ENCODE results near the gene LHX1.

Gene LHX1

DNA sequence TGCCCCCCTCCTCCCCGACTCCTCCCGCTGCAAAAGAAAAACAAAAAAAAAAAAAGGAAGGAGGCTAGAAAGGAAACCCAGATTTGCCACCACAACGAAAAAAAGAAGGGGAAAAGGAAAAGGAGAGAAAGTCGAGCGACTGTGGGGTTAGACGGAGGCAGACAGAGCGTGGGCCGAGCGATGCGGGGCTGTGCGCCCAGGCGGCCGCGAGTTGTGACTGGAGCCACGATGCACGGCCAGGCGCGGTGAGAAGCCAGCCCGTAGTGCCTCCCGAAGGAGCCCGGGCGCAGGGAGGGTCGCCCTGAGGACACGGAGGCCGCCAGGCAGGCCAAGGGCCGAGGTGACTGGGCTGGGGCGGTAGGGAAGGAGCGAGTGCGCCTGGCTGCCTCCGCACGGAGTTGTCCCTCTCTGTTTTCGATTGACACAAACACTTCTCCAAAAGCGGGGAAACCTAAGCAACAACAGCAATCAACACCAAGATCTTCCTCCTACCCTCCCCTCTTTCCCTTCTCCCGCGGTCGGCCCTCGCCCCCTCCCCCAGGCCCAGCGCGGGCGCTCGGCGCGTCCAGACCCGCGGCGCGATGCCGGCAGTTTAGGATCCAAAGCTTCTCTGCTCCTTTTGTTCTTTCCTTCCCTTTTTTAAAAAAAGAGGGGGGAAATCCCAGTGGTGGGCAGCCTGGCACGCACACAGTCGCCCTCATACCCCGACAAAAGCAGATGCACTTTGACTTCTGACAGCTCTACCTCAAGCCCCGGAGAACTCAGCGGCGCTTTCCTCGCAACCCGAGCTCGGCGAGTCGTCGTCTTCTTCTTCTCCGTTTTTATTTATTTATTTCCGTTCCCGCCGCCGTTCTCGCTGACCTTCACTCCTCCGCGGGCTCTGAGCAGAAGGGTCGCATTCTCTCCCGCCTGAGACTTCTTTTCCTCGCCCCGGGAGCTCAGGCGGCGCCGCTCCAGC is at the start of gene LHX1:
Gene LHX1 (plus strand): TSS at position 475 of the 958 bp plus-strand sequence. CDS start 723 bp downstream, outside the sequence.
- DNase-seq = no peak

DNA sequence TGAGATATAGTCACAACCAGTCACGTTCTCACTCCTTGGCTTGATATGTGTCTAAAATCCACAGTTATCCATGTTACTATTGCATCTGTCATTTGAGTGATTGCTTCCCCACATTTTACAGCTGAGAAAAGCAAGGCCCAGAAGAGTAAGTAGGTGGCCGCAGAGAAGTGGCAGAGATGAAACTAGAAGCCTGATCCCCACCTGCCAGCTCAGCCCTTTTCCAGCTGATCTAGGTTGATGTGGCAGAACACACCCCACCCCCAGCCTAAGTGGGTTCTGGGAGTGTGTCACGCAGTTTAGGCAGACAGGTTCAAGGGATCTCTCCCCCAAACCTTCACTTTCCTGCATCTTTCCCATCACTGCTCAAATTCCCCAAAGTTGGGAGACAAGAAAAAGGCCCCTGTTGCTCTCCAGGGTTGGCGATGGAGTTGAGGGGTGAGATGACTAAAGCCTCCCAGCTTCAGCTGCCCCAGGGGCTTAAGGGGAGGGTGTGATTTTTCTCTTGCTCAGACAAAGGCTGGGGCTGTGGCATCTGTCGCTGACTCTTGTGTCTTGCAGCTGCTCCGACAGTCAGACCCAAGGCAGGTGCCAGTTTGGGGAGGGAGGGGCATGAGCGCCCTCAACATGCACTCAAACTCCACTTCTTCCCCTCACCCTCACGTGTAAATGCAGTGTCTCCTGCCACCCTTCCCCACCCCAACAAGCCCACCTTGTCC is 48.9 kb upstream of the LHX1 start:
- DNase-seq = no peak

DNA sequence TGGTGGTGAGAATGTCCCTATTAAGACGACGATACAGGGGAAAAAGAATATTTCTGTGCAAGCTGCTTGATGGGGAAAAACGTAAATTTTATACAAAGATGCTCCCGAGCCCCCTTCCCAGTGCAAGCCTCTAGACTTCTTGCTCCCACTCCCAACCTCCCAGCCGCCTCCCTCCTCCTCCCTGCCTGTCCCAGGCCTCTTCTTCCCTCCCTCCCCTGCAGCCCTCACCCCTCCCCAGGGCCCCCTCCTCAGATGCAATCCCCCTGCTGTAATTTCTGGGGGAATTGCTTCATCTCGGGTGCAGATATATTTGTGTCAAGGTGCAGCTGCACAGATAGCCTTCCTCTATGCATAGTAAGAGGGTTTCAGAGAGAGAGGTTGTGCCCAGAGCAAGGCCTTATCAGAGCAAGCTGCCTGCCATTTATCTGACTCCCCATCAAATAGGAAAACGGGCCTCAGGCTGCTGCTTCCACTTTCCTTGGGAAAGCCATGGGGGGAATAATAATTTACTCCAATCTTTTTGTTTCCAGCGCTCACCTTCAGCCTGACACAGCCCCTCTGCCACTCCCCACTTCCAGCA is 47.4 kb upstream of the LHX1 start:
- no peak for DNase-seq

DNA sequence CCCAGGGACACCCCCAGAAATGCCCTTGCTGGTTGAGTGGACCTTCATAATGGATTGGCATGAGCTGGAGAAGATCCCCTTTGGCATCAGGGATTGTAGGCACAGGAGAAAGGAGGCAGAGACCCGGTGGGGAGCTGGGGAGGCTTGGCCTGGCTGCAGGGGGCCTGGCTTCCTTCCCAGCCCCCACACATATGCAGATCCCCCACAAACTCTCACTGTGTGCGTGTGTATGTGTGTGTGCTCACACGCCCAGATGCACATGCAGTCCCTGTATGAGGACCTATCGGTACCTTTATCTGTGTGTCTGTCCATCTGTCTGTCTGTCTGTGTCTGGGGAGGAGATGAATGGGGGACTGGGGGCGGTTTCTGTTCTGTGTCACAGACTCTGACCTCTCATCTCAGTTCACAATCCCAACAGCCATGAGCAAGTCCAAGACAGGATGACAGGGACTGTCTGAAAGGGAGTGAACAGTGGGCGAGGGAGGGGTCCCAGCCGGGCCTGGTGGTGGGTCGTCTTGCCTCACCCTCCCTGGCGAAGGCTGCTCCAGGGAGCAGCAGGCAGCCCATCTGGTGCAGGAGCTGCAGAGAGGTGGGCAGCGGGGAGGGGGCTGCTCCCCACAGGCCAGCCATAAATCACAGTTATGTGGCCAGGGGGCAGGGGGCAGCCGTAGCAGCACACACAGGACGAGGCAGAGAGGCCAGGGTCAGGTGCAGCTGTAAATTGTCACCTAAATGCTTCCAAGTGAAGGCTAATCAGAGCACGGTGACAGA is 46.7 kb upstream of the LHX1 start:
- DNase-seq = no peak

DNA sequence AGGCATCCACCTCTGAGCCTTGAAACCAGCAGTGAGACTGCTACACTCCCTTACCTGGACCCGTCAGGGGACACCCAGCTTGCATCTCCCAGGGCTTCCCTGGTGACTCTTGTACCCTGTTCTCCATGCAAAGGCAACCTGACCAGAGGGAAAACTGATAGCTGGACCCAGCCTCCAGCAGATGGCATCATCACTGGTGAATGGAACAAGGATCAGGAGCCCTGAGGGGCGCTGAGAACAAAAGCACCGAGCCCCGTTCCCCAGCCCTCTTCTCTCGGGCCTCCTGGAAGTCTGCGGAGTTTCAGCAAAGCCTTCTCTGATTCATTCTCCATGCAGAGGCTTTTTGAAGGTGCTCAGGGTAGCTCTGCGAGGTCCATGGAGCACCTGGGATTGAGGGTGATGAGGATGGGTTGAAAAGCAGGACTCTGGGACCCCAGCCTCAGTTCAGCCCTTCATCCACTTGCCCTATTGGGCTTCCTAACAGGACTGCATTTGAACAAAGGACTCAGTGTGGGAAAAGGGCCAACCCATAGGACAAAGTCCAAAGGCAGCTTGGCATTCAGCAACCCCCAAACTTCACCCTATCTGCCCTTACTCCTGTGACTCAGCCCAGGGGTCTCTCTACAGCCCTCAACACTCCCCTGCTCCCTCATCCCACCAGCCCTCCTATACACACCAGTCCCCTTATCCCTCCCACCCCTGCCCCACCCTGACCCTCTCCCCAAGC is 45.0 kb upstream of the LHX1 start:
- DNase-seq = no peak

DNA sequence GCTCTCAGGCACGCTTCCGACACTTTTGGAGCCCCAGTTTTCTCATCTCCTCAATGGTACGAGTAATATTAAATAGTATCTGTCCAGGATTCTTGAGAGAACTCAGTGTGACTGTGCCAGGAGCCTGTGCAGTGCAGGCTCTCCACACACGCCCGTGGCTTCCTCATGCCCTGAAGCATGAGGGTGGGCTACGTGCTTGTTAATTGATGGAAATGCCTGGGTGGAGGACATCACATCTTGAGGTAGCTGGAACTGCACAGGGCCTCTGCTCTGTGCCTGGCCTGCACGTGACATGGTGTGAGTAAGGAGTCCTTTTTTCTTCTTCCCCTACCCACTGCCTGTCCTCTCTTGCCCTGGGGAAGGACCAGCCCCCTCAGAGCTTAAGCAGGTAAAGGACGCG is 43.1 kb upstream of the LHX1 start:
- DNase-seq = no peak

DNA sequence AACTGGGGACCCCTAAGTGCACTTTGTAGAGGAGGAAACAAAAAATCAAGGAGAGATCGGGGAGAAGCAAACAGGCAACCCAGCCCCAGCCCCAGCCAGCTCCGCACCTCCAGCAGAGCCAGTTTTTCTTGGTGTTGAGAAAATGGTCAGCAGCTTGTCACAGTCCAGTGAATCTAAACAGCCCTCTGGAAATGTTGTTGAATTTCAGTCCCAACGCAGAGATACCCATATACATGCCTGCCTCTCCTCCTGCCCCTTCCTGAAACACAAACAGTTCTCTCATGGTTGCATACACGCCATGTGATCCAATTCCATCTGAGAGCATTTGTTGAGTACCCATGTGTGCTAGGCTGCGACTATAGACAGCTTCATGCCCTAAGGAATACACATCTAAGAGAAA is 42.4 kb upstream of the LHX1 start:
- no peak for DNase-seq

DNA sequence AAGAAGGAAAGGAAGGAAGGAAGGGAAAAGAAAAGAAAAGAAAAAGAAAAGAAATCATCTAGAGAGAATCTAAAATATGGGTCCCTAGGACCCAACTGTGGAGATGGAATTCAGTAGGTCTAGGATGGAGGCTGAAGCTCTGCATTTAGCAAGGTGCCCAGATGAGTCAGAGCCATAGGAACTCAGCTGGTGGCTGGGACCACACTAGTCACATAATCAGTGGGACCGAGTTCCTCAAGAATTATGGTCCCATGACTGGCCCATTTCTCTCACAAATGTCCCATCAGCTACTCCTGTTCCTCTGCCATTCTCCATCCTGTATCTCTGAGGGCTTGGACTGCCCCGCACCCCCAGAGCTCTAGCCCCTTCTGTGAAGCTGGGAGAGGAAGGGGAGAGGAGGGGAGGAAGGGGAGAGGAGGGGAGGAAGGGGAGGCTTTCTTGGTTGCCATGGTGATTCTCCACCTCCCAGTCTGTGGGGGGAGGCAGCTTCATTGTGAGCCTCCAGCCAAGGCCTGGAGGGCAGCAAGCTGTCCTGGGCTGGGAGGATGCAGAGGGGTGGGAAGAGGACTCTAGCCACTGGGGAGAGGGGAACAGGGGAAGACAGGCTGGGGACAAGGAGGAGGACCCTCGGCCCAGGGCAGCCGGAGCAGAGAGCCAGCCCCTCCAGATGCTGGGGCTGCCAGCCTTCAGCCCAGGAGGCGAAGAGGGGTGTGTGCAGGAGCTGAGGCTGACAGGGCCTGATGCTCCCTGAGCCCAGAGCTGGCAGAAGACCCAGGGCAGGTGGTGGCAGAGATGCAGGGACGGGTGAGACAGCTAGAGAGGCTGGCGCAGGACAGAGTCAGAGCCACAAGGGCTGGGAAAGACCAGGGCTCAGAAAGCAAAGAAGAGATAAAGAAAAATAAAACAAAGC is 37.8 kb upstream of the LHX1 start:
- no peak for DNase-seq

DNA sequence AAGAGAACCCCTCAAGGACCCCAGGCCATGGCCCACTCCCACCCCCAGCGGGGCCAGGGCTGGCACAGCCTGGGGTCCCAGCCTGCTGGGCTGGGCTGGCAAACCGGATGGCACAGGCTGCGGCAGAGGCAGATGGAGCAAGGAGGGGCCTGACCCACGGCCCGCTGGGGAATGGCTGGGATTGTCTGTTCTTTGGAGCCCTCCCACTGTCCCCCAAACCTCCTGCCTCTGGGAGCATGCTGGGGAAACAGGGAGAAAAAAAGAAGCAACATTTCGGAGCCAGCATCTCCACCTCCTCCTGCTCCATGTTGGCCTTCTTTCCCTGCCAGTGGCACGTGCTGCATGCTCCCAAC is 37.1 kb upstream of the LHX1 start:
- DNase-seq = no peak

DNA sequence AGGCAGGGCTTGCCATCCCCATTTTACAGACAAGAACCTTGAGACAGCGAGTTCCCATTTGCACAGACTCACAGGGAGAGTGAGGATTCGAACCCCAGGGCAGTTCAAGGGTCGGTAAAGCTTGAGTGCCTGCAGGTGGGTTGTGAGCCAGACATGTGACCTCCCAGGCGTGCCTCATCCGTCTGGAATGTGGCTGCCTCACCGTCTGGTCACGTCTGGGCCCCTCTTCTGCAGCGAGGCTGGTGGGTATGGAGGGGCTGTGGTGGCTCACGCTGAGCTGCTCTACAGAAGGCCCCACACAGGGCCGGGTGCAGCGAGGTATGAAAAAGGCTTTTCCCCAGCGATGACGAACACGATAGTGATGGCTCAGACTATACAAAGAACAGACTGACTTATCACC is 35.8 kb upstream of the LHX1 start:
- DNase-seq = no peak

DNA sequence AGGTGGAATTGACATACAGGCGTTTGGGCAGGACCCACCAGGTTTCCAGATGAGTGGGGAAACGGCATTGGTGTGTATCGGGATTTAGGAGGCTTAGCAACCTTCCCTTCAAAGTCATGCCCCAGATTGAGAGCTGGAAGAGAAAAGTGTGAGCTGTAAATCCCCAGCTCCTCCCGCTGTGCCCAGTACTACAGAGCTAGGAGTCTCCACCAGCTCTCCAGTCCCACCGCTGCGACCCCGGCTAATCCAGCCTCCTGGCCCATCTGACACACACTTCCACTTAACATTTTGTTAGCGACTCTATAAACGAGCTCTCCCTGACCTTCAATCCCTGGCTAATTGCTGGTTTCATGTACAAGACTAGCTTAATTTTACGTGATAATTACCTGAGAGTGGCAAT is 29.9 kb upstream of the LHX1 start:
- no peak for DNase-seq

DNA sequence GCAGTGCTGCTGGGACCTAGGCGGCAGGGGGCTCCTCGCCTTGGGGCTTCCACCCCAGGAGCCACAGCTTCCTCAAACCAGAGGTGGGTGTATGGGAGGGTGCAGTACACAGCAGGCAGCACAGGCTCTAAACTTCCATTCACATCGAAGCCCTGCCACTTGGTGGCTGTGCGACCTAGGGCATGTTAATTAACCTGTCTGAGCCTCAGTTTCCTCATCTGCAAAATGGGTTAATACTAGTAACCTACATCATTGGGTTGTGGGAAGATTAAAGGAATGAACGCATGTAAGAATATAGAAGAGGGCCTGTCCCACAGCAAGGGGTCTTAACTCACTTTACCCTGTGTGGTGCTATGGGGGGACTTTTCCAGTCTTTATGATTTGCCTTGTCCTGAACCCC is 26.8 kb upstream of the LHX1 start:
- no peak for DNase-seq

DNA sequence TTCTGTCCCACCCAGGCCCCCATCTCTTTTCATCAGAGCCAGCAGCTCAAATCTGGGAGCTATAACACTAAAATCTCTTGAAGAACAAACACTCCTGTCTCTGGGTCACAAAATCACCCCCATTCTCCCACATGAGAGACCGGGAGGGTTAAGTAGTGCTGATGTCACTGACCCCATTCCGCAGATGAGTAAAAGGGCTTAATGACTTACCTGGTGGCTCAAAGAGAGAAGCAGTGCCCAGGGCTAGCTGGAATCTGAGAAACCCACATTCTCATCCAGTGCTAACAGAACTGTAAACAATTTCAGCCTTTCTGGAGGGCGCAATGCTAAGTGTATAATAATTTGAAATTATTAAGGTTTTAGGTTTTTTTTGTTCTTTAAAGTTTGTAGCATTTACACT is 26.3 kb upstream of the LHX1 start:
- DNase-seq = no peak

DNA sequence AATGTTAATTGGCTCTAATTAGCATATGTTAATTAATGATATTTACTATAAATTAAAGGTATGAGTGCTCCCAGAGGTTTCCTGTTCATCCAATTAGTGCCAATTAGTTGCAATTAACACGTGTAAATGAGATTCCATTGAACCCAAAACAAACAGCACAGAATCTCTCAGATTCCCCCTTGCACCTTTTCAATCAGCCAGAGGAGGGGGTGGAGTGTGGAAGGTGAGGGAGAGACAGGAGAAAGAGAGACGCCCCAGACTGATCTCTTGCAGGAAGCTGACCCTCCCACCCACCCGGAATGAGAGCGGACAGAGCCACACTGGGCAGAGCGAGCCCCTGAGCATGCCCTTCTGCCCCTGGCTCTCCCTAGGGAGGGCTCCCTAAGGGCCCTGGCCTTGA is 24.1 kb upstream of the LHX1 start:
- no peak for DNase-seq

DNA sequence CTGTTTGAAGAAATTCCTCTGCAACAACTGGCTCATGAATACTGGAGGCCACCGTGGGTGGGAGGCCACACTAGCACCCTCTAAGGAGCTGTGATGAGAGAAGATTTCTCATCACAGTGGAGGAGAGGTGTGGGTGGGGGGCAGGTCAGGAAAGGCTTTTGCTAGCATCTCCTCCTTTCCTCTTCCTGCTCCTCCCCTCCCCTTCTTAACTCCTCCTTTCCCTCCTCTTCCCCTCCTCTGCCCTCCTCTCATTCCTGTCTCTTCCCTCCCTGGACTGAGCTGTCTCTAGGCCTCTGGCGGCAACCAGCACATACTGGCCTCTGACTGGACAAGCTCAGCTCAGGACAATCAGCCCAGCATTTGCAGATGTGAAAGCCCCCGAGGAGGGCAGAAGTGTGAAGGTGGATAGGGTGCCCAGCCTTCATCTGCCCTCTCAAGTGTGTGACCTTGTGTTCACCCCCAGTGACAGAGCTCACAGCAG is 19.0 kb upstream of the LHX1 start:
- no peak for DNase-seq

DNA sequence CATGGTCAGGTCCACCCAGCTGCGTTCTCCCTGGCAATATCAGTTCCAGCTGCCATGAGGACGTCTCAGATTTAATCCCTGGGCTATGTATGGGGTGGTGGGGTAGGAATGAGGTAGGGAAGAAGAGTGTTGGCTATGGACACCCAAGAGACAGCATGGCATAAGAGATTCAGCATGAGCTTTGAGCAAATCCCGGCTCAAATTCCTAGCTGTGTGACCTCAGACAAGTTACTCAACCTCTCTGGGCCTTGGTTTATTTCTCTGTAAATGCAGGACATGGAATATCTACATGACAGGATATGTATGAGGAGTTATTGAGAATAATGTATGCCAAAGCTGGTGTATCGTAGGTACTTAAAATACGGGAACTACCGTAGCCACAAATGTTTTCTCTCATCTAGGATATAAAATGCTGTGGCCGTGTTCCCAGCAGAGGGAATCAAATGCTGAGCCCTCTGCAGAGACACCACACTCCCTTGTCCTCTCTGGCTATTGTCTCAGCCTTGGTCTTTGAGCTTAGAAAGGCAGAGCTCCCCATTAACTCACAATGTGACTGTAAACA is 17.8 kb upstream of the LHX1 start:
- DNase-seq = no peak

DNA sequence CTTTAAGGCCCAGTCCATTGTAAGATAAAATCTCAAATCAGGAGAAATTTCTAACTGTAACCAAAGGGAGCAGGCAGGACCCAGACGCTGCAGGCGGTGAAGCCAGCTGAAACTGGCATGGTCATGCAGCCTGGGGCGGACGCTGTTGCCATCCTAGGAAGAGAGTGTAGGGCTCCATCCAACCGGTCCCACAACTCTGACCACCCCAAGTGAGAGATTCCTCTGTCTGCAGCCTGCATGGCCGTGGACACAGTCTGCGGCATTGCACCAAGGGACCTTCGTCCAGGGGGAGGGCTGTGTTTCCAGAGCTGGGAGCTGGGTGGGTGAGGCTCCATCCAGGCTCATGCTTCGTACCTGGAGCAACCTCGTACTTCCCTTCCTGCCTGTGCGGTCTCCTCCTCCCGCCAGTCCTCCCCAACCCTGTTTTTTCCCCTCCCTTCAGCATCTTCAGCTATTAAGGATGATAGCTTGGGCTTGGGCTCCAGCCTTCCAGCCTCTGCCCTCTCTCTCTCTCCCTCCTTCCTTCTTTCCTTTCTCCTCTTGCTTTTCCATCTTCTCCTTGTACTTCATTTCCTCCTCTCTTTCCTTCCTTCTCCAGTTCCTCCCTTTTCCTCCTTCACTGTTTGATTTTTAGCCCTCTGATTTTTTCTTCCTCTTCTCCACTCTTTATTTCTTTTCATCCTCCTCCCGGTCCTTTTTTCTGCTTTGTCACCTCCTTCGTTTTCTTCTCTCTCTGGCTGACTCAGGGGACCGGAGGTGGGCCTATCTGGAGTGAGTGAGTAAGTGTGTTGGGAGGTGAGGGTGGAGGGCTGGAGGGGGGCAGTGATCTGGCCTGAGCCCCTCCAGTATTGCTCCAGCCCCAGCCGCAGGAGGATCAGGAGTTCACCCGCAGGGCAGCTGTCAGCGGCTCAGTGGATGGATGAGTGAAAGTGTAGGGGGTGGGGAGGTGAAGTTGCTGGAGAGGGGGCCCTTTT is 17.0 kb upstream of the LHX1 start:
- DNase-seq = no peak

DNA sequence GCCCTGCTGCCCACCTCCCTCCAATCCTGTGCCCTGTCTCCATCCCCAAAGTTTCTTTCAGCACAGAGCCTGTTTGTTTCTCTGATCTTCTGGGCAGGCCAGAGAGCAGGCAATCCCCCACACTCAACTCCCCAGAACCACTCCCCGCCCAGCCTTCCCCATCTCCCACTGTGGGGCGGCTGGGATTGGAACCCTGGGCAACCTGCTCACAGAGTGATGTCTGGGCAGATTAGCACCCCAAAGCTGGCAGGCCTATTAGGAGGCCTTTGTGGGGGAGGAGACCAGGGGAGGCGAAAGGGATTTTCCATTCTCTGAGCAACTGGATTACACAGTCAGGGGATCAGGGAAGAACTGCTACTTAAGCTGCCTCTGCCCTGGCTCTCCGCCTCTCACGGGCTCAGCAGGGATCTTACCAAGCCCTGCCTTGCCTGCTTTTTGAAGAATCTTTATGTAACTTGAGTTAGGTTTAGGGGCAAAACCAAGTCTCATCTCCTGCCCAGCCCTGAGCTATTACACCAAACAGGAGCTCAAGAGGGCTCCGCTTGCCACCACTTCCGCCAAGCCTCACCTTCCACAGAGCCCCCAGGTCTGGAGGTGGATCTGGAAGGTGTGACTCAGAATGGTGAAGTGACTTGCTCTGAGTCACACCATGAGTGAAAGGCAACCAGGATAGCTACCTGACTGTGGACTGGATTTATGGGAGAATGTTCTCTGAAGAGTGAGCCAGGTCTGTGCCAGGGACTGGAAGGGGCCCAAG is 16.0 kb upstream of the LHX1 start:
- no peak for DNase-seq

DNA sequence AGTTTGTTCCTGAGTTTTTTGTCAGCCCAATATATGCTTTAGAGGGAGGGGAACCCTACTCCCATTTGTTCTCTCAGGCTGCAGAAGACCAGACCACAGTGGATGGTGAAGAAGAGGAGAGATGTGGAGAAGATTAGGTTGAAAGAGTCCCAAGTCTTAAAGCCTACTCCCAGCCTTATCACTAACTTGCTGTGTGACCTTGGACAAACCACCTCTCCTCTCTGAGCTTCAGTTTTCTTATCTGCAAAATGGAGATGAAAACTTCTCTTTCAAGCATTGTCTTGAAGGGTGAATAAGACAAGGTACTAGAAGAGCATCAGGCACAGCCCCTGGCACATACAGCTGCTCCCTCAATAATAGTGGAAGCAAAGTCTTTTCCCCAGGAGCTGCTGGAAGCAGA is 15.1 kb upstream of the LHX1 start:
- DNase-seq = no peak
